Lower lobe of right lung (tissue), 2 donors: ENCODE data around the gene ADIRF. TPM values are rescaled to one million over a fixed set of nuclear protein-coding genes. Genes with fewer than 3 reads are reported as not detected.
"Not testable (repeated sequence)": the region's sequence is repeated elsewhere in the genome, so short reads cannot be mapped to it uniquely, and the experiment has no call there.

Experiments
- ATAC-seq, 2 donors: fragments of 200-7000 bp; cut with Tn5 transposase; one replicate each; pipeline ENCODE4 v1.9.1; 2020 to 2022; ENCODE audit warnings: mild to moderate bottlenecking in 2 of 2, moderate library complexity in 2 of 2
- DNase-seq: peaks from one replicate; pipeline ENCODE4 v3.0.0-alpha.2; 2020
- H3K27ac ChIP-seq: fragments of 200-600 bp; one replicate; pipeline ENCODE4 v1.8.0; 2022
- H3K27me3 ChIP-seq: fragments of 200-600 bp; one replicate; pipeline ENCODE4 v1.8.0; 2022; ENCODE audit warnings: low read depth
- H3K36me3 ChIP-seq: fragments of 200-600 bp; one replicate; pipeline ENCODE4 v1.8.0; 2022; ENCODE audit warnings: mild to moderate bottlenecking
- H3K4me1 ChIP-seq: fragments of 200-600 bp; one replicate; pipeline ENCODE4 v1.8.0; 2022
- H3K4me3 ChIP-seq: fragments of 200-600 bp; one replicate; pipeline ENCODE4 v1.8.0; 2022; ENCODE audit warnings: mild to moderate bottlenecking
- H3K9me3 ChIP-seq: fragments of 200-600 bp; one replicate; pipeline ENCODE4 v1.8.0; 2022
- intact Hi-C: fragments of 100-400 bp; cut with DNase I; formaldehyde crosslinking; loops from one replicate; pipeline ENCODE4 v1.11.0; 2022
- long read RNA-seq: library from polyadenylated mRNA; unstranded; transcript quantifications from one replicate; pipeline ENCODE4 v2.0.0, GENCODE V29; 2021
- total RNA-seq: library from RNA; stranded (reverse); fragmentation: NEBNext Ultra II Directional; extraction: Animal tissue kit (Norgen Biotek cat#: 25700); gene quantifications from one replicate; pipeline ENCODE4 v1.2.1, GENCODE V29; 2021
- TF ChIP-seq, protein P1 (sequence below): fragments of 200-600 bp; IDR thresholded peaks from one replicate; pipeline ENCODE4 v1.8.0; 2022; ENCODE audit warnings: antibody characterized with exemption, mild to moderate bottlenecking
- donor health status: DM: no; HTN: yes; CAD: no; lungs with severe emphysema.

ADIRF gene
- 158 TPM for total RNA-seq
- long read RNA-seq, transcript ADIRF-201 (3 exons, 917 nt): major isoform, 77 of 96 reads
- long read RNA-seq, partial matches to known transcripts: 0 of 96 reads
- long read RNA-seq, other reads (novel, unspliced or antisense): 17 of 96 reads

DNA sequence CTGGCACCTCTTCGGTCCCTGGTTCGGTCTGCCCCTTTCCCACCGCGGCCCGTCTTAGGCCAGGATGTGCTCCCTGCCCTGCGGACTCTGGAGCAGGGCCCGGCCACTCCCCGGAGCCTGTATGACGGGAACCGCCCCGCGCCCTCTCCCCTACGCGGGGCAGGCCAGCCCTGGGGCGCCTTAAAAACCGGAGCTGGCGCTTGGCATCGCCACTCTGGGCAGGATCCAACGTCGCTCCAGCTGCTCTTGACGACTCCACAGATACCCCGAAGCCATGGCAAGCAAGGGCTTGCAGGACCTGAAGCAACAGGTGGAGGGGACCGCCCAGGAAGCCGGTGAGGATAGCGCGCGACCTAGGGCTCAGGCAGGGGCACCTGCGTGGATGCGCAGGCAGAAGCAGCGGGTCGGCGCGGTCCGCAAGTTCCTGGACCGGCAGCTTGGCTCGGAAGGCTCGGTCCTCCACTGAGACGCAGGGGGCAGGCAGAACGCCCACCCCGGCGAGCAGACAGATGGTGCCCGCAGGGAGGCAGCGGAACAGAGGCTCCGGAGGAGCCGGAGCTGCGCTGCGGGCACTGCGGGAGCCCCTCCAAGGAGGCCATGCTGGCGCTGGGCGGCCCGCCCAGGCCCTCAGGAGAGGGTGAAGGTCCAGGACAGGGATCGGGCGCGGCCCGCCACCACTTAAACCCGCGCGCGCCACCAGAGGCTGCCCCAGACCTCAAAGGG lies at the start of gene ADIRF:
TSS of gene ADIRF (plus strand) at position 212 of the 723 bp plus-strand sequence. CDS start at position 275, 63 bp downstream.
- peak; percentile 81 for DNase-seq
- peak; percentile 37 to 38 for ATAC-seq
- Histone ChIP-seq H3K27ac (peak within 1 kb of the TSS; percentile 99), H3K4me3 (peak within 1 kb of the TSS; percentile 74), H3K4me1 (peaks cover 67% of the 10 kb centered on the region), H3K36me3 (no peaks in the 10 kb centered on the region), H3K9me3 (no peaks in the 10 kb centered on the region), H3K27me3 (no peaks in the 10 kb centered on the region)
- TF ChIP-seq, protein P1, sequence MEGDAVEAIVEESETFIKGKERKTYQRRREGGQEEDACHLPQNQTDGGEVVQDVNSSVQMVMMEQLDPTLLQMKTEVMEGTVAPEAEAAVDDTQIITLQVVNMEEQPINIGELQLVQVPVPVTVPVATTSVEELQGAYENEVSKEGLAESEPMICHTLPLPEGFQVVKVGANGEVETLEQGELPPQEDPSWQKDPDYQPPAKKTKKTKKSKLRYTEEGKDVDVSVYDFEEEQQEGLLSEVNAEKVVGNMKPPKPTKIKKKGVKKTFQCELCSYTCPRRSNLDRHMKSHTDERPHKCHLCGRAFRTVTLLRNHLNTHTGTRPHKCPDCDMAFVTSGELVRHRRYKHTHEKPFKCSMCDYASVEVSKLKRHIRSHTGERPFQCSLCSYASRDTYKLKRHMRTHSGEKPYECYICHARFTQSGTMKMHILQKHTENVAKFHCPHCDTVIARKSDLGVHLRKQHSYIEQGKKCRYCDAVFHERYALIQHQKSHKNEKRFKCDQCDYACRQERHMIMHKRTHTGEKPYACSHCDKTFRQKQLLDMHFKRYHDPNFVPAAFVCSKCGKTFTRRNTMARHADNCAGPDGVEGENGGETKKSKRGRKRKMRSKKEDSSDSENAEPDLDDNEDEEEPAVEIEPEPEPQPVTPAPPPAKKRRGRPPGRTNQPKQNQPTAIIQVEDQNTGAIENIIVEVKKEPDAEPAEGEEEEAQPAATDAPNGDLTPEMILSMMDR: no peak
- intact Hi-C loops: no loop called here

DNA sequence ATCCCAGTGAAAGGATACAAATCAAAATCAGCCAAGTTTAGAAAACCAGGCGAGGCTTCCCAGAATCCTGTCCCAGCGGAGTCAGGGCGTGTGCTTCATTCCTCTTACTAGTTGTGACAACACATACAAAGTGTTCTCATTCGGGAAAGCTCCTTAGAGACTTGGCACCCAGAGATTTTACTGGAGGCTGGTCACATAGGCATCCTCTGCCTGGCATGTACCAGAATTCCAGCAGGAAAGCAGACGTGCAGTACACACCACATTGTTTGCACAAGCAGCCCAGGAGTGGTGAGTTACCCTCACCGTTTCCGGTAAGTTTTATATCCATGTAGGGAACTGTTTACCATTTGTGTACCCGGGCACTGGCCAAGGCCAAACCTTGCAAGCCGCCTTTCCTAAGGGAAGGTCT lies 45.7 kb upstream of the ADIRF start:
- no peaks in the 10 kb centered on the region for H3K27me3 ChIP-seq
- no peaks in the 10 kb centered on the region for H3K4me1 ChIP-seq
- intact Hi-C loops: no loop called here
- no peak overlapping the region for H3K27ac ChIP-seq
- peaks cover 59% of the 10 kb centered on the region for H3K36me3 ChIP-seq
- H3K9me3 ChIP-seq: no peaks in the 10 kb centered on the region
- ATAC-seq (peak; percentile 86 to 89), DNase-seq (no peak)
- TF ChIP-seq, protein P1: no peak
- no peak overlapping the region for H3K4me3 ChIP-seq

DNA sequence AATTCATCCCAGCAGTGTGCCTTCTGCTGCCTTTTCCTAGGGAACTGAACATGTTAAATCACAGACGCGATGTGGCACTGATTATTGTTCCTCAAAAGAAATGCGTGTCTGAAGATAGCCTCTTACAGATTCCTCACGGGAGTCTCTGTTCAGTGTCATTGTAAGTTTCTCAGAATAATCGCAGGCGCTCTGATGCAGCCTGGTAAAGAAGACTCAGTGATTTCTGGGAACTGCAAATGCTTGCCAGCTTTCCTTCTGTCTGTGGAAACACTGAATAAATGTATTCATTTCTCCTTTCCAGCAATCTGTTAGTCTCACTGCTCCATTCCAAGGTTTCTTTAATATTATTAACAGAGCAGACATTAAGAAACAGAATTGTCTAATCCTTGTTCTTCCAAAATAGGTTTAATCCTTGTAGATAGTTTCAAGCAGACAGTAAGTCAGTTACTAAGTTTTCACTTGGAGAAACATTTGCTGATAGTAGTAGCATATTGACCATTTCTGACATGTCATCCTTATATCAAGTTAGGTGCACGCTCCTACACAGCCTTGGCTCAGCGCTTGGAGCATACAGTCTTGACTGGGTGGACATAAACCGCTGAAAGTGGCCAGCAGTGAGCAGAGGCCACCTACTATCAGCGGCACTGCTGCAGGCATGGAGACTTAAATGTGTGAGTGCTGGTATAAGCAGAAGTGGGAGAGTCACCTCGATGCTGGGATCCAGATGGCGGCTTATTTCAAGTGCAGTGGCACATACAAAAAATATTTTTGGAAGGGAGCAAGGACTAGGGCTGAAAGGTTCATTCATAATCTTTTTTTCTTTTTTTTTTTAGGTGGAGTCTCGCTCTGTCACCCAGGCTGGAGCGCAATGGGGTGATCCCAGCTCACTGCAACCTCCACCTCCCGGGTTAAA lies 38.6 kb upstream of the ADIRF start:
- peak in 1 of 2 donors; percentile 24 for ATAC-seq
- intact Hi-C loops: no loop called here
- no peaks in the 10 kb centered on the region for H3K4me1 ChIP-seq
- no peaks in the 10 kb centered on the region for H3K27me3 ChIP-seq
- peaks cover 30% of the 10 kb centered on the region for H3K36me3 ChIP-seq
- TF ChIP-seq, protein P1: no peak
- no peak overlapping the region for H3K27ac ChIP-seq
- no peak for DNase-seq
- no peak overlapping the region for H3K4me3 ChIP-seq
- H3K9me3 ChIP-seq: no peaks in the 10 kb centered on the region

DNA sequence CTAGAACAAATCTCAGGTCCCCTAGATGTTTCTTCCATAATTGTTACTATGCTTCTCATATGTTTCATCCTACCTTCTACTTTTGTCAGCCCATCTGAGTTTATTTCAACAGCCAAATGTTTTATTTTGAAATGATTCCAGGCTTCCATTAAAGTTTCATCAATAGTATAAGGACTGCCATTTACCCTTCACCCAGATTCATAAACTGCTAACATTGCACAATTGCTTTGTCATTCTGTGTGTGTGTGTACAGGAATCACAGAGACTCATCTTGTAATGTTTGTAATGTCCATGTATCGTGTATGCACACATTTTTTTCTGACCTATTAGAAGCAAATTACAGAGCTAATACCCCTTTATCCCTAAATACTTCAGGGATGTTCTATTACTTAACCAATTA lies 36.4 kb upstream of the ADIRF start:
- no peak for ATAC-seq
- intact Hi-C loops: no loop called here
- TF ChIP-seq, protein P1: no peak
- peaks cover 38% of the 10 kb centered on the region for H3K36me3 ChIP-seq
- no peaks in the 10 kb centered on the region for H3K4me1 ChIP-seq
- no peak for DNase-seq
- no peaks in the 10 kb centered on the region for H3K27me3 ChIP-seq
- H3K4me3 ChIP-seq: no peak overlapping the region
- no peaks in the 10 kb centered on the region for H3K9me3 ChIP-seq
- H3K27ac ChIP-seq: no peak overlapping the region

DNA sequence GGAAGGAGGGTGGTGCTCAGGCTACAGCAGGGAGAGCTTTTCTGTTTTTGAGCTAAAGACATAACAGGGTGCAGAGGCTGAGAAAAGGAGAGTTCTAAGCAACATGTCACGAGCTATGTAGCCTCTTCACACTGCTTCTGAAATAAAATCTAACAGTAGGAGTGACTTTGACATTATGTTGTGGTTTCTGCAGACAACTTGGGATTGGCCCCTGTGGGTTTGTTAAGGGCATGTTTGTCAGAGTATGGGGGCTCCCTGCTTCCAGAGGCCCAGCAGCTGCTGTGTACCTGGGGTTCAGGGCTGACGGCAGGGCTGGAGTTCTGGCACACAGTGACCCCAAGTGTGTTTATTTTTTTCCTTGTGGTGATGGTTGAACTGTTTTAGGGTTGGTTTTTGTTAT lies 35.6 kb upstream of the ADIRF start:
- TF ChIP-seq, protein P1: no peak
- no peak overlapping the region for H3K4me3 ChIP-seq
- H3K4me1 ChIP-seq: no peaks in the 10 kb centered on the region
- ATAC-seq (no peak), DNase-seq (no peak)
- H3K9me3 ChIP-seq: no peaks in the 10 kb centered on the region
- intact Hi-C loops: no loop called here
- H3K27me3 ChIP-seq: no peaks in the 10 kb centered on the region
- peaks cover 45% of the 10 kb centered on the region for H3K36me3 ChIP-seq
- H3K27ac ChIP-seq: no peak overlapping the region

DNA sequence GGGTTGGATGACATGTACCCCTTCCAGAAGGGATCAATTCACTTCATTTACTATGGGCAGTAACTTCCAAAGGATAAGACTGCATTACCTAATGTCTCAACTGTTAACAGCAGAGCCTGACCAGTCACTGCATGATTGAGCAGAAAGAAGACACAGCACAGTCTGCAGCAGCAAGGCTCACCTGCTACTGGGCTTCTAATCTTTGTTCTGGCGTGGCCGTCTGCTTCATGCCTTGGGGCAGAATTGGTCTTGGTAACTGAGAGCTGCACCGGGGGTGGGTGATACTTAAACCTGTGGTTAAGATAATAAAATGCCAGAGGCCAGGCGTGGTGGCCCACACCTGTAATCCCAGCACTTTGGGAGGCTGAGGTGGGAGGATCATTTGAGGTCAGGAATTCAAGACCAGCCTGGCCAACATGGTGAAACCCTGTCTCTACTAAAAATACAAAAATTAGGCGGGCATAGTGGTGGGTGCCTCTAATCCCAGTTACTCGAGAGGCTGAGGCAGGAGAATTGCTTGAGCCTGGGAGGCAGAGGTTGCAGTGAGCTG lies 34.0 kb upstream of the ADIRF start:
- intact Hi-C loops: not testable (repeated sequence)

More for the DNA sequence above, 34.0 kb upstream of the ADIRF start:
- not testable (repeated sequence) for H3K4me3 ChIP-seq, H3K27me3 ChIP-seq, H3K27ac ChIP-seq, H3K9me3 ChIP-seq, H3K4me1 ChIP-seq, DNase-seq, ATAC-seq
- peaks cover 40% of the 10 kb centered on the region for H3K36me3 ChIP-seq
